NCI-H345 (cell line): ENCODE results near the gene MYL9.

Source experiments
- DNase-seq: peaks from one replicate; lab custom pipeline; 2025; lab: John Stamatoyannopoulos, UW

MYL9 gene

GRCh38 chr20:36526521-36527011 lies 14.8 kb upstream of the MYL9 start:
- DNase-seq: no peak

- DNase-seq: no peak
These were observed 13.8 kb upstream of the MYL9 start for GRCh38 chr20:36527331-36528125.

GRCh38 chr20:36528176-36528874 lies 13.0 kb upstream of the MYL9 start:
- no peak for DNase-seq

- DNase-seq: no peak
These were observed 12.4 kb upstream of the MYL9 start for GRCh38 chr20:36528875-36529417.

- no peak for DNase-seq
These were observed 8.9 kb upstream of the MYL9 start for GRCh38 chr20:36532388-36532787.

GRCh38 chr20:36532822-36533221 lies 8.5 kb upstream of the MYL9 start:
- no peak for DNase-seq

GRCh38 chr20:36538026-36538722 lies 3.1 kb upstream of the MYL9 start:
- no peak for DNase-seq

GRCh38 chr20:36540551-36541211 lies 638 bp upstream of the MYL9 start:
- no peak for DNase-seq

- no peak for DNase-seq
These were observed 609 bp downstream of the MYL9 start for GRCh38 chr20:36541768-36542488.

GRCh38 chr20:36542516-36543183 lies 1.3 kb downstream of the MYL9 start:
- DNase-seq: no peak

- DNase-seq: no peak
These were observed 2.1 kb downstream of the MYL9 start for GRCh38 chr20:36543184-36544133.

GRCh38 chr20:36544134-36545018 lies 3.1 kb downstream of the MYL9 start:
- DNase-seq: peak; percentile 13

GRCh38 chr20:36546111-36546736 lies 4.9 kb downstream of the MYL9 start:
- no peak for DNase-seq

- no peak for DNase-seq
These were observed 6.1 kb downstream of the MYL9 start for GRCh38 chr20:36547186-36548005.

GRCh38 chr20:36548006-36548315 lies 6.6 kb downstream of the MYL9 start:
- DNase-seq: no peak

GRCh38 chr20:36548704-36549627 lies 7.6 kb downstream of the MYL9 start:
- no peak for DNase-seq
